GM21515 (cell line): Measurements from ENCODE around the gene GRIA1.

ENCODE experiments used
- ATAC-seq: cut with Tn5 transposase; IDR thresholded peaks from one replicate; pipeline ENCODE4 v1.9.1; 2021; ENCODE audit not compliant: unreplicated experiment

GRIA1 gene

DNA sequence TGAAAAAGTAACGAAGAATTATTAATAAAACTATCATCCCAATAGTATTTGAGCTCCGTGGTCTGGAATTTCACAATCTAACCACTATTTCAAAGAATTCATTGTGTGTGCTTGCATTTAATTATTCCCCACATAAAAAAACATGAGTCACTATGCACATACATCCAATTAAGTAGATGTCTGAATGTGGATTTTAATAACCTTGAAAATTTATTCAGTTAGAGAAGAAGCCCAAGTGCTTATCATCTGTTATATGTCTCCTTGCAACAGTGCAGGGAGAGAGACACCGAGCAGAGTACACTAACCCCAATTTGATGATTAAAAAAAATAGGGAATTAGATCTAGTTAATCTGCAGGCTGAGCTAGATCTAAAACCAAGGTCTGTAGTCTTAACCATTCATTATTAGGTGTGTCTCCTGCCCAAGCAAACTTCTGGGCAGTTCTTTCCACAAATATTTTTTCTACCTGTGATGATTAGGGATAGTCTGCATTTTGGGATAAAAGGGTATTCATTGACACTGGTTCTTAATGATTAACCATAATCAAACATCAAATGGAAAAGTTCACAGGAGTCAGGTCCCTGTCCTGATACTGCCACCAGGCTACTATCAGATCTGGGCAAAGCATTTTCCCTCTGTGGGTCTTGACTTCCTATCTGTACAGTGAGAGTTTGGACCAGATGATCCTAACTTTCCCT lies 164.2 kb downstream of the GRIA1 start:
- ATAC-seq: no peak

DNA sequence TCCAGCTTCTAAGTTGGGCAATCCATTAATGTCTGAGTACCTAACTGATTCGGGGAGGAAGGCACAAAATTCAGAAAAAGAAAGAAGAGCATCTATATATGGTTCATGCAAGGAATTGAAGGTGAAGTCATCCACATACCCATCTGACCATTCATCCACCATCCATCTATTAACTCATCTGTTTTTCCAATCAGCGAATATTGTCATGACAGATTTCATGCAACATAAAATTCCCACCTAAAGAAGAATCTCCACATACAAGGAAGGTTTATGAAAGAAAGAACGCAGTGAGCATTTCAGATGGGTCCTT lies 164.7 kb downstream of the GRIA1 start:
- no peak for ATAC-seq

DNA sequence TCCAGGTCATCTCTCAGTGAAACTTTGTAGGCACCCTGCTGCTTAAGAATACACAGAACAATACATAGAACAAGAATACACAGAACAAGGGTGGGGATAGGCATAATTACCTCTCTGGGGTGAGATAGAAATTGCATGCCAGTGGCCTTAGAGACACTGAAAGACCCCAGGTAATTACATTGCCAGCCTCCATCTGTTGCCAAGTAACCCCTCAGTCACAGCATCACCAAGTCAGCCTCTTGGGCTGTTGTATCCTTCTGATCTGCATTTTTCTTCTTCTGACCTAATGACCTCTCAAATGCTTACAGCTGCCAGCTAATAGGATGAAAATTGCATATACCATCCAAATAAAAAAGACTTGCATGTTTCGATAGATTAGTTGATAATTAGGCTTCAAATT lies 167.7 kb downstream of the GRIA1 start:
- ATAC-seq: no peak

DNA sequence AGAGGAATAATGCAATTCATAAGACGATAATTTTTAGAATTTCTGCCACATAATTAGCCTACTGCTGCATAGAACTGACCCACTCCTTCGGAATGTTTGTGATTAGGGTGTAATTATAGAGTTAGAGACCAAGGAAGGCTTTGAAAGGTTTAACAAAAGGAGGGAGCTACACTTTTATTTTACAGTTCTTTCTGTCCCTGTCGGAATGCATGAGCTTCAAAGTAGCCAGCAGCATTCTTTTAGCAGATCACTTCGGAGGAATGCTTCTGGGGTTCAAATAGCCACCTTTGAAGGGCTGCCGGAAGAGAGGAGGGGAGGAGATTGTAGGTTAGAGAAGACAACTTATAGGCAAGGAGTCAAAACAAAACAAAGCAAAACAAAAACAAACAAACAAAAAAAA lies 168.1 kb downstream of the GRIA1 start:
- ATAC-seq: no peak

DNA sequence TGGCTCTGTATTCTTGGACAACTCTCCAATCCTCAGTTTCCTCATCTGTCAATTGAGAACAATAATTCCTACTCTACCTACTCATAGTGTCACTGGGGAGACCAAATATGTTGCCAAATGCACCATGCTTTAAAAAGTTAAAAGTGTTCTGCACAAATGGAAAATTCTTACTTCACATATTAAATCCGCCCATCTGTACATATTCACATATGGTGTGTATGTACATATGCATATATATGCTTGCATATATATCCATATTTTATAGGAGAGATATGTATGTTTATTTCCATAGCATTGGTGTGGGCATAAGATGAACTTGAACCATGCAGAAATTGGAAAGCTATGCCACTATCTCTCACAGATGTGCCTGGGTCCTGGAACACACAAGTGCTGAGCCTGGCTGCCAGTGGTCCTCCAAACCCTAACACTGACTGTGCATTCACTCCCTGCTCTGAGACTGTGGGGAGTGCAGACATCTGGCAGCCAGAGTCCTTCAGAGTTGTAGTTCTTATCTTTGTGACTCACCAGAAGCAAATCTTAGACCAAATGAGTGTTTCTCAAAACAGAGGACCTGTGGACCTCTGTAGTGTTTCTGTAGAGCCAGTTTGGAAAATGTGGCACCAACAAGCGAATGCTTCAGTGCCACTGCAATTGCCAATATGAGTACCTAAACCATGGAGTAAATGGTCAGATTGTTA lies 168.7 kb downstream of the GRIA1 start:
- ATAC-seq: no peak

DNA sequence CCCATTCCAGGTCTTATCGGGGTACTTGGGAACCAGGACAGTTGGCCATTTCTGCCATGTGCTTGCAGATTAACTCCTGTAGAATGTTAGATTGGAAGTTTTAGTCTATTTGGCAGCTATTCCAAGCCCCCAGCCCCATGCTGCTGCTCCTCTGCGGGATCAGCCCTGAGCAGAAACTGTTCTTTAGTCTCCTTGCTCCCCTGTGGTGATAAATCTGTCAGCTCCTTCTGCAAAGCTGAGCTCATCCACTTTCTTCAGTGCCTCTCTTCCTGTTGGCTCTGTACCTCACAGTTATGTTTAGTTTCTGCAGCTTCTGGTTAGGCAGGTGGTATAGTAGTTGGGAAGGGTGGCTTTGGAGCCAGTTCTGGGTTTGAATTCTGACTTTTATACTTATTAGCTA lies 170.4 kb downstream of the GRIA1 start:
- ATAC-seq: no peak

DNA sequence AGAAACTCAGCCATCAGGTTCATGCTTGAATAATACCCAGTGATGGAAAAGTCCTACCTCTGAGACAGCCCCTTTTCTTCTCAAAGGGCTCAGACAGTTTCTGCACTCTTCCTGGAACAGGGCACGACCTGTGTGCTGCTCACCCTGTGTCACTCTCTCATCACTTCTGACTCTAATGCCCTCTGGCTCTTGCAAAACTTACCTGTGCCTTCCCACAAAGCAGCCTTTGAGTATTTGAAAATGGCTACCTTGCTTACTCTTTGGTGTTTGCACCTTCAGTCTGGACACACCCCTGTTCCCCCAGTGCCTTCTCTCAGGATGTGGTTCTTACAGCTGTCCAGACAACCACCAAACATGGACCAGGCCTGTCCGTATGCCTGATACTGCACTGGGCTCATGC lies 171.4 kb downstream of the GRIA1 start:
- ATAC-seq: no peak

DNA sequence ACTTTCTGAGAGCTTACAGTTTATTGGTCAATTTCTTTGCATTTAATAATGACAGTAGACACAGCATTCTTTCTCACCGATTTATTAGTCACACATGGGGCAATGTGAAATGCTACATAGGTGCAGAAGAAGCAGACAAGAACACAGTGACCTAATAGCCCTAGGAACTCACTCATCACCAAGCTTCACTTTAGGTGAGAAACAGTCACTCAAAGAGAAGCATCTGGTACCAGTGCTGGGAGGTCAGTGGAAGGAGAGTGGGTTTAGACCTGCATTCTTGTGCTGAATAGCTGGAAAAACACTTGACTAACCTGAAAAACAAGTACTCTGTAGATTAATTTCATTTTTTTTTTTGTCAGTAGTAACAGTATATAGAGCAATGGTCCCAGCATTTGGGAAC lies 179.6 kb downstream of the GRIA1 start:
- no peak for ATAC-seq

DNA sequence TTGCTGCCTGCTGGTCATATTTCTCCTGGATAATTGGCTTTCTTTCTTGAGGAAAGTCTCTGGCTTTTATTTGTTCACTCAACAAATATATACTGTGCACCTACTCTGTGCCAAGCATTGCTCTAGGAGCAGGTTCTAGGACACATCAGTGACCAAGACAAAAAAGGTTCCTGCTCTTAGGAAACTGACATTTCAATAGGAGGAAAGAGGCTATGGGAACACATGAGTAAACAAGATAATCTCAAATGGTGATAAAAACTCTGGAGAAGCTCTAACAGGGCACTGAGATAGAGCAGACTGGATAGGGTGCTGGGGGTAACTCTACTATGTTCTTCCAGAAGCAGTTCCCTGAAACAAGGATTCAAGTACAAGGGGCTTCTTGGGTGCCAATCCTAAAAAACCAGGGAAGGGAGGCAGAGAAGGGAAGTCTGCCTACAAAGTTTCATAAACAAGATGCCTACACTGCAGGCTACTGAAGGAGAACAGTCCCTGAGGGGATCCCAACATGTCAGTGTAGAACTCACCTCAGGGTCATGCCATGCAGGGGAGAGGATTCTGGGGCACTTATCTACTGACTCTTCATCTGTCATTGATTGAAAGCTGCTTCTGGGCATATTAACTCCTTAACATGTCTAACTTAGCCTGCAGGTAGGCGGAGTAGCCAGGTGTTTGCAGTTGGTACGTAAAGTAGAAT lies 181.3 kb downstream of the GRIA1 start:
- no peak for ATAC-seq

DNA sequence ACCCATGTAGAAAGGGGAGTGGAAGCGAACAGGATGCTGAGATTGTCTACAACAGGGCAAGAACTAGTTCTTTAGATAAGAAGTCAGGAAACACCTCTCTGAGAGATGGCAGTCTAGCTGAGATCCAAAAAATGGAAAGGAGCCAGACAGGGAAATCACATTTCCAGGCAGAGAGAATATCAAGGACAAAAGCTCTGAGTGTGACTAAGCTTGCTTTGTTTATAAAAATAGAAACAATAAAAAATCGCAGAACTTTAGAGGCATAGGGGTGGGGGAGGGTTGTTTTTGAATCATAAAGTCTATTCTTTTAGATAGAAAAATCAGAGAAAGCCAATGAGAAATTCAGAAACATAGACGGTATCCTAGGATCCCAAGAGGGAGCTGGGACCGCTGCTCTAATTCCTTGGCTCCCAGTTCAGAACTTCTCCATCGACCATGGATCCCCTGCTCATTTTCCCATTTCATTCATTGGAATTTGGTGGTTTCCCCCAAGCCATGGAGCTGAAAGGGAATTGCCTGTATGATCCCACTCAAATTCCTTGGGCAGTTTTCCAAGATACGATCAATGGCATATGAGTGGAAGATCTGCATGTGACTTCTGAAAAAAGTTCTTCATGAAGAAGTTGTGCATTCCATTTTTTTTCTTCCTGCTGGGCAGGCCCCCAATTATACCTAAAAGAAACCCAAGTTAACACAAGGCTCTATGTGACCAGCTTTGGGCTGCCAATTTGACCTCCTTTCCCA lies 182.0 kb downstream of the GRIA1 start:
- ATAC-seq: no peak

DNA sequence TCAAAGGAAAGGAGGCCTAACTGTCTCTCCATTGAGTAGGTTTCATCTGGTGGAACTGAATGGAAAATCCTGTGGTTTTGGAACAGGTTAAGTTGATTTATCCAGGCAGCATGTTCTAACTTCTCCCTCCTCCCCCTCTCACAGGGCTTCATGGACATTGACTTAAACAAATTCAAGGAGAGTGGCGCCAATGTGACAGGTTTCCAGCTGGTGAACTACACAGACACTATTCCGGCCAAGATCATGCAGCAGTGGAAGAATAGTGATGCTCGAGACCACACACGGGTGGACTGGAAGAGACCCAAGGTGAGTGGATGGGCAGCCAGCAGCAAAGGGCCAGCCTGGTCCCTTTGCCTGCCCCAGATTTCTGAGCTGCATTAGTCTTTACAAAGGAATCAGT lies 183.9 kb downstream of the GRIA1 start:
- ATAC-seq: no peak

DNA sequence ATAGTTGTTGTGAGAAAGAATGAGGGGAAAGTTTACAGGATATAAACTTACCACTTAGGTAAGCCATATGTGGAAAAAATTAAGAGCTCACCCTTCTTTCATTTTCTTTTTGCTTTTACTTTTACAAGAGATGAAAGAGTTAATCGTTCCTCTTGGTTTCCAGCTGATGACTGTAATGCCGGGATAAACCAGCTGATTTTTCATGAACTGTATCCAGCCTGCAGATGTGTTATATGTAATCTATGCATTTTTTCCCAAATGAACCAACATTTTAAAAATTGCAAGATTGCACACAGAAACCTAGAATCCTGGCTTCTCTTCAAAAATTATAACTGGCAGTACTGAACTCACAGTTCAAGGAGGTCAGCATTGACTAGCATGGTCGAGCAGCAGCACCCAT lies 185.9 kb downstream of the GRIA1 start:
- ATAC-seq: no peak

DNA sequence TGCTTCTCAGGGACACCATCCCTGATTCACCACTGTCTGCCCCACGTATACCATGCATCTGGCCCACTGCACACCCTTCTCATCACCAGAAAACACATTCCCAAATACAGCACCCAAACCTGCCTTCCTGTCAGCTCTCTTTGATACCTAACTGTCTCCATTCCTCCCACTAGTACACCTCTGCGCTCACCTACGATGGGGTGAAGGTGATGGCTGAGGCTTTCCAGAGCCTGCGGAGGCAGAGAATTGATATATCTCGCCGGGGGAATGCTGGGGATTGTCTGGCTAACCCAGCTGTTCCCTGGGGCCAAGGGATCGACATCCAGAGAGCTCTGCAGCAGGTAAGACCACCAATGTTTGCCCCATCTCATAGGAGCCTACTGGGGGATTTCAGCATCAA lies 186.4 kb downstream of the GRIA1 start:
- ATAC-seq: no peak

DNA sequence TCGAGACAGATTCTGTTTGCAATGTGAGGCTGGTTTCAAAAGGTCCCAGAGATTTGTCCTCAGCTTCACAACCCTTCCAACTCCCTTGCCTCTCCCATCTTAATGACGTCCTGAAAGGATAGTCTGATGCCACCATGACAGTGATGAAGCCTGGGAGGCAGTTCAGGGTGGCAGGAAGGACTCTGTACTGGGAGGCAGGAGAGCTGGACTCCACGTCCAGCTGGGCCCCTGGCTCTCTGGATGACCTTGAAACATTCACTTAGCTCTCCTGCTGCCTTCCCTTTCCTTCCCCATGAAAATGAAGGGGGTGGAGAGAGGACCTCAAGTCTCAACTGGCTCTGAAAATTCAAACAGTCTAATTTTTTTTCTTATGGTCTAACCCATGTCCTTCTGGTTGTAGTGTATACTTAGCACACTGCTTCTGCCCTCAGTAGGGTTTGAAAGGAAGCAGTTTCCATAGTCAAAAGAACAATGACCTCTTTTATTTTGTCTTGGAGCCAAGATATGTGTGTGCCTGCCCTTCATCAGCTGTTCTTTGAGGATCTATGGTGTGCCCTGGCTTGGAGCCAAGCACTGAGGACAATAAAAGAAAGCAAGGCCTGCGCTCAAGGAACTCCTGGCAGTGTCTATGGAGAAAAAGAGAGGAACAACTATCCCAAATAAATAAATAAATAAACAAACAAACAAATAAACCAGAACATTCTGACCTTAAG lies 188.3 kb downstream of the GRIA1 start:
- ATAC-seq: no peak

DNA sequence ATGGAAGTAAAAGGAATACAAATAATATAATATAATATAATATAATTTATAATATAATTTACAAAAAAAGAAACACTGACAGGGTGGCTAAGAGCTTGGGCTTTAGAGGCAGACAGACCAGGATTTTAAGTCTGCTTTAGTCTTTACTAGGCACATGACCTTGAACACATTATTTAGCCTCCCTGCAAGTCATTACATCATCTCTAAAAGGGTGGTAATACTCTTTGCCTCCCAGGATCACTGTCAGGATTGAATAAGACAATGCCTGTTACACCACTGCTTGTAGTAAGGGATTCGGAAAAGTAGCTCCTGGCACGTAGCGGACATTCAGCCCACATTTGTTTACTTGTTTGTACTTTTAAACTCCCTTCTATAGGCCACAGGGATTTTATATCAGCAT lies 199.8 kb downstream of the GRIA1 start:
- ATAC-seq: no peak

DNA sequence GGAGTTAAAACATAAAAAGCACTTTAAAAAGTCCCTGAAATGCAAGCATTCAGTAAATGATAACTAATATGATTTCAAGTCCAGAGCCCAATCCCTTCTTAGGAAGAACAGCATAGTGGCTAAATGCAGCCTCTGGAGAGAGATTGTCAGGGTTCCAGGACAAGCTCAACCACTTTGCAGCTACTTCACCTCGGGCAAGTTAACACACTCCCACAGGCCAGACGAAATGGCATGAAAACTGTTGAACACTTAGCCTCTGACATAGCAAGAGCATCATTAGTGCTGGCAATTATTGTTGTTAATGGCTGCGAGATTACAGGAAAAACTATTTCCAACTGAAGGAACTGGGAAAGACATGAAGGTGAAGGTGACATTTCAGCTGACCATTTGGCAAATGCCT lies 205.8 kb downstream of the GRIA1 start:
- no peak for ATAC-seq

DNA sequence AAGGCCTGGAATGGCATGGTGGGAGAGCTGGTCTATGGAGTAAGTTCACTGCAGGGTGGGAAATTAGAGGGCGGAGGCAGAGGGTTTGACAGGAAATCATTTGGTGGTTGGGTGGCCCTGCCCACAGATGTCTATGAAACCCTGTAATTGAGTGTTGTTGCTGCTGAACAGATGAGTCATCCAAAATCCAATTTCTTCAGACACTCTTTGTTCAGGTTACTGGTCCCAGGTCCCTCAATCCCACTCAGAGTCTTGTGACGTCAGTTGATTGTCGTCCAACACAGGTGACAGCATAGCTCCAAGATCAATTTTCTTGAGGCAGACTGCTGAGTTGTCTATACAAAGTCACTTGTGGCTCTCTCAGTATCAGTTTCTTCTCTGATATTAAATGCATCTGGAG lies 208.6 kb downstream of the GRIA1 start:
- no peak for ATAC-seq

DNA sequence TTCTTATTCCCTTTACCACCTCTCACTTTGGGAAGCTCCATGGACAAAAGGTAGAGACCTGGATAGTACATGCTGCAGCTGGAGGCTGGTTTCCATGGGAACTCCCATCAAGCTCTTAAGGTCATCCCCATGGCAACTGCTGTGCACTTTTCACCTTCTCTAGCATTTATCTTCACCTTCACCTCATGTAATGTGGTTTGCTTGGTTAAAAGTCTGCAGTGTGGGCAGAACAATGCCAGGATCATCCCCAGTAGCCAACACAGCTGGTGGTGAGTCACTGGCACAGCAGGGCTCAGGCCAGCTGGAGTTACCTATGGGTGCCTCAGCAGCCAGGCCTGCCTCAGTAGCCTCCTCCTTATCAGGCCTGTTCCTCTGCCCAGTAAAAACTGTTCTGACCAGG lies 210.5 kb downstream of the GRIA1 start:
- ATAC-seq: no peak

DNA sequence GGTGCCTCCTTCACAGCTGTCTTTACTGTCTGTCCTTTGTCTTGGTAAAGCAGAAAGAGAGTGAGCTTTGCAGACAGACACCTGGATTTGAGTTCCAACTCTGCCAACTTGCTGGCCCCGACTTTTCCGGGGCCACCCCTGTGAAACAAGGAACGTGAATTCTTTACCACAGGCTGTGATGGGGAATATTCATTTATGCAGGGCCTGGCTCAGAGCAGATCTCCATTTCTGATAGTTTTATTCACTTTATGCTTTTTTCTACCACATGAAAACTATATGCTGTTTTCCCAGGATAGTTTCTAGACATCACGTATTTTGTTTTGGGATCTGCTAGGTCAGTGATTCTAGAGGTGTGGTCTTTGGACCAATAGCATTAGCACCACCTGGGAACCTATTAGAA lies 211.8 kb downstream of the GRIA1 start:
- no peak for ATAC-seq

DNA sequence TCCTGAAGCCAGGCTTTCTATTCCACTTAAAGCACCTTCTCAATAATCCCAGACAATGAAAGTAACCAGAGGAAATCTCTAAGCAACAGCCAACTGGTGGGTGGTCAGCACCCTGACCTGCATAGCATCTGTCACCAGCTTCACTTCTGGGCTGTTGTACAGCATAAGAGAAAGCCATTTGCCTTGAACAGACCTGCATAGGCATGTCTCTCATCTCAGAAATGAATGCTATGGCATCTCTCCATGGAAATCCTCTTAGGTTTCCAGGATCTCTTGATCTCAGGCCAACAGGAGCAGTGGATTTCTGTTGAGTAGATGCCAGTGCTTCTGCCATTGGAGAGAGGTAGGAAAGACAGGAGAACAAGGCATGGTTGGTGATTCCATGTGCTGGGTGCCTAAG lies 213.6 kb downstream of the GRIA1 start:
- no peak for ATAC-seq

DNA sequence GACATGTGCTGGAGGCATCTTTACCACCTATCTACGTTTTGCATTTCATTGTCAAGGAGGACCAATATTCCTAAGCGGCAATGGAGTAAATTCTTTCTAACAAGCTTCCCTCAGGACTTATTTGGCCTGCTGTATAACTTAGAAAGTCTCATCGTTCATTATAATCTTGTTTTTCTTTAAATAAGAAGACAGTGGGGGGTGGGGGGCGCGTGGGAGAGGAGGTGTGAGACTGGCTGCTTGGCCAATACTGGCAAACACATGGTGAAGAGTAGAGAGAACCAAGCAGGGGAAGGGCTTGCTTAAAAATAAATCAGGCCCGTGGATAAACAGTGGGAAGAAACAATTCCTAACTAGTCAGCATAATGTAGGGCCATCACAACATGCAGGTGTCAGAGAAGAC lies 217.2 kb downstream of the GRIA1 start:
- ATAC-seq: no peak
